ENCODE data around the gene ZDHHC14.

- TF ChIP-seq CTCF (conservative IDR thresholded peaks at IDR 0.05; ENCODE audit: low read depth in 2 of 2) (no peak), REST (IDR thresholded peaks at IDR 0.05; ENCODE audit: unreplicated experiment) (no peak)
Observed at GRCh38 chr6:157520596-157521361, 139.8 kb downstream of the ZDHHC14 start.
